H1 (cell line): ENCODE measurements around the gene WIPF1. TPM values are rescaled to one million over a fixed set of nuclear protein-coding genes. Genes with fewer than 3 reads are reported as not detected.

Experiments used
- CTCF ChIA-PET: fragments of 300-600 bp; sonication (Branson Sonifier 250); formaldehyde crosslinking; loops from one replicate; lab custom pipeline; 2021; ENCODE audit not compliant: partially characterized antibody; lab: Charles Lee
- POLR2A ChIA-PET: fragments of 300-600 bp; sonication (Branson Sonifier 250); formaldehyde crosslinking; loops from one replicate; lab custom pipeline; 2021; ENCODE audit warnings: inconsistent platforms; ENCODE audit not compliant: partially characterized antibody; lab: Charles Lee
- DNase-seq, 2 experiments: peaks; one replicate each; pipeline versions ENCODE4 v3.0.0 to v3.0.0-alpha.2; 2010 to 2022; ENCODE audit warnings: low spot score in 2 of 2, low read depth in 1 of 2, mixed read lengths in 1 of 2
- FAIRE-seq: peaks from 2 replicates; lab custom pipeline; 2011; peaks lifted over from hg19 to GRCh38; lab: Jason Lieb, UNC
- H2AFZ ChIP-seq: 2 replicates; pipeline ENCODE4 v1.8.1; 2012; ENCODE audit warnings: low read length, inconsistent platforms
- H2AK5ac ChIP-seq: 2 replicates; pipeline ENCODE4 v1.6.1; 2013; ENCODE audit warnings: low read depth, low read length
- H2BK120ac ChIP-seq: replicated peaks from 2 replicates; pipeline ENCODE3; 2013; ENCODE audit warnings: low read depth, low read length, inconsistent platforms
- H2BK12ac ChIP-seq: 2 replicates; pipeline ENCODE4 v1.6.1; 2013; ENCODE audit warnings: low read depth, low read length
- H2BK15ac ChIP-seq: 2 replicates; pipeline ENCODE4 v1.6.1; 2013; ENCODE audit warnings: low read length
- H2BK20ac ChIP-seq: 2 replicates; pipeline ENCODE4 v1.6.1; 2013; ENCODE audit warnings: low read length
- H2BK5ac ChIP-seq: 2 replicates; pipeline ENCODE4 v1.6.1; 2013; ENCODE audit warnings: low read depth, low read length
- H3K14ac ChIP-seq: 2 replicates; pipeline ENCODE4 v1.6.1; 2013; ENCODE audit warnings: inconsistent platforms; ENCODE audit not compliant: insufficient read length
- H3K18ac ChIP-seq: 2 replicates; pipeline ENCODE4 v1.6.1; 2013; ENCODE audit warnings: low read length; ENCODE audit errors: extremely low read depth
- H3K23ac ChIP-seq: 2 replicates; pipeline ENCODE4 v1.6.1; 2013; ENCODE audit warnings: inconsistent platforms; ENCODE audit not compliant: insufficient read length
- H3K23me2 ChIP-seq: 2 replicates; pipeline ENCODE4 v1.6.1; 2013; ENCODE audit warnings: low read depth, low read length
- H3K27ac ChIP-seq: 2 replicates; pipeline ENCODE4 v1.6.1; 2011; ENCODE audit warnings: low read depth, low read length, inconsistent platforms
- H3K27me3 ChIP-seq, 4 experiments: replicated peaks in 1 of 4; 1 replicate in 1 of 4; 2 replicates in 3 of 4; pipeline versions ENCODE4 v1.6.1 to v1.8.1; 2011 to 2013; ENCODE audit warnings: low read length in 3 of 4, mild to moderate bottlenecking in 3 of 4, inconsistent platforms in 2 of 4, mixed read lengths in 2 of 4, moderate library complexity in 1 of 4; ENCODE audit not compliant: control insufficient read depth in 3 of 4, insufficient read depth in 3 of 4; ENCODE audit errors: extremely low read depth in 1 of 4
- H3K36me3 ChIP-seq, 4 experiments: 2 replicates each; pipeline versions ENCODE4 v1.6.1 to v1.8.1; 2011 to 2013; ENCODE audit warnings: mild to moderate bottlenecking in 4 of 4, low read length in 3 of 4, moderate library complexity in 2 of 4, control low read depth in 1 of 4, inconsistent platforms in 1 of 4; ENCODE audit not compliant: insufficient read depth in 4 of 4, control insufficient read depth in 2 of 4
- H3K4ac ChIP-seq: replicated peaks from 2 replicates; pipeline ENCODE3; 2013; ENCODE audit warnings: low read length, low read depth, mixed read lengths, inconsistent platforms; ENCODE audit not compliant: insufficient read length
- H3K4me1 ChIP-seq, 4 experiments: replicated peaks in 1 of 4; 1 replicate in 1 of 4; 2 replicates in 3 of 4; pipeline versions ENCODE4 v1.6.1 to v1.8.1; 2011 to 2013; ENCODE audit warnings: low read length in 3 of 4, inconsistent platforms in 2 of 4, mixed read lengths in 1 of 4; ENCODE audit not compliant: insufficient read depth in 4 of 4, control insufficient read depth in 3 of 4
- H3K4me2 ChIP-seq, 2 experiments: 2 replicates each; pipeline versions ENCODE4 v1.6.1 to v1.8.1; 2011 to 2013; ENCODE audit warnings: low read depth in 2 of 2, low read length in 2 of 2, control low read depth in 1 of 2, inconsistent platforms in 1 of 2, mild to moderate bottlenecking in 1 of 2; ENCODE audit not compliant: insufficient read depth in 1 of 2
- H3K4me3 ChIP-seq, 4 experiments: fragments of 200-600, 300-600 bp in 1 of 4; sonication (generic), shearing (Covaris generic), sonication (Bioruptor Twin) in 1 of 4; 2 replicates each; pipeline versions ENCODE4 v1.5.1 to v1.8.1; 2011 to 2016; ENCODE audit warnings: low read length in 4 of 4, low read depth in 3 of 4, control low read depth in 2 of 4, inconsistent platforms in 2 of 4, mild to moderate bottlenecking in 2 of 4, mixed read lengths in 1 of 4, moderate library complexity in 1 of 4; ENCODE audit not compliant: insufficient read depth in 2 of 4; ENCODE audit errors: extremely low read depth in 1 of 4
- H3K56ac ChIP-seq: replicated peaks from 2 replicates; pipeline ENCODE3; 2013; ENCODE audit warnings: low read depth, mild to moderate bottlenecking, mixed read lengths, low read length, inconsistent platforms; ENCODE audit not compliant: insufficient read length
- H3K79me1 ChIP-seq: 2 replicates; pipeline ENCODE4 v1.6.1; 2013; ENCODE audit warnings: low read depth, low read length, control low read depth
- H3K79me2 ChIP-seq, 2 experiments: 2 replicates each; pipeline versions ENCODE4 v1.6.1 to v1.8.1; 2012 to 2013; ENCODE audit warnings: low read length in 2 of 2, mild to moderate bottlenecking in 2 of 2, inconsistent platforms in 1 of 2; ENCODE audit not compliant: insufficient read depth in 2 of 2, control insufficient read depth in 1 of 2
- H3K9ac ChIP-seq, 4 experiments: replicated peaks in 1 of 4; 1 replicate in 1 of 4; 2 replicates in 3 of 4; pipeline versions ENCODE4 v1.6.1 to v1.8.1; 2011 to 2013; ENCODE audit warnings: low read depth in 3 of 4, low read length in 3 of 4, control low read depth in 2 of 4, mild to moderate bottlenecking in 2 of 4, moderate library complexity in 2 of 4, inconsistent platforms in 1 of 4; ENCODE audit errors: extremely low read depth in 1 of 4
- H3K9me3 ChIP-seq, 2 experiments: 2 replicates each; pipeline versions ENCODE4 v1.6.1 to v1.8.1; 2012 to 2013; ENCODE audit warnings: mild to moderate bottlenecking in 2 of 2, moderate library complexity in 2 of 2, control low read depth in 1 of 2, inconsistent platforms in 1 of 2, low read depth in 1 of 2, low read length in 1 of 2, mixed read lengths in 1 of 2; ENCODE audit not compliant: insufficient read depth in 2 of 2
- H4K20me1 ChIP-seq, 2 experiments: replicated peaks in 1 of 2; 2 replicates each; pipeline versions ENCODE3 to v1.8.1; 2011 to 2013; ENCODE audit warnings: inconsistent platforms in 2 of 2, low read length in 2 of 2, mild to moderate bottlenecking in 1 of 2; ENCODE audit not compliant: insufficient read depth in 2 of 2, control insufficient read depth in 1 of 2
- H4K5ac ChIP-seq: 2 replicates; pipeline ENCODE4 v1.6.1; 2013; ENCODE audit warnings: low read length, low read depth, mixed read lengths, inconsistent platforms; ENCODE audit not compliant: insufficient read length
- H4K8ac ChIP-seq: 2 replicates; pipeline ENCODE4 v1.8.0; 2013; ENCODE audit warnings: mild to moderate bottlenecking, moderate library complexity, low read length, inconsistent platforms; ENCODE audit not compliant: insufficient read depth; ENCODE audit errors: extremely low read depth
- H4K91ac ChIP-seq: replicated peaks from 2 replicates; pipeline ENCODE3; 2013; ENCODE audit warnings: low read length, mixed read lengths, inconsistent platforms; ENCODE audit not compliant: insufficient read length
- BRCA1 ChIP-seq: IDR thresholded peaks from 2 replicates; pipeline ENCODE4 v1.6.1; 2012; ENCODE audit warnings: low read depth, low read length, improper control_type of control experiment
- CBX8 ChIP-seq: fragments of 300-800, 300-1000 bp; sonication (generic); IDR thresholded peaks from 2 replicates; pipeline ENCODE4 v1.7.1; 2016; ENCODE audit warnings: low read depth, low read length, borderline replicate concordance
- CHD1 ChIP-seq: IDR thresholded peaks from 2 replicates; pipeline ENCODE4 v1.6.1; 2012; ENCODE audit warnings: low read depth, low read length, improper control_type of control experiment
- CREB1 ChIP-seq: IDR thresholded peaks from 2 replicates; pipeline ENCODE4 v1.6.1; 2012; ENCODE audit warnings: inconsistent platforms
- HDAC2 ChIP-seq, 2 experiments: fragments of 300-600 bp in 1 of 2; sonication (generic) in 1 of 2; IDR thresholded peaks; 2 replicates each; pipeline ENCODE4 v1.6.1; 2011 to 2012; ENCODE audit warnings: low read depth in 2 of 2, low read length in 2 of 2, mild to moderate bottlenecking in 2 of 2, moderate library complexity in 2 of 2, borderline replicate concordance in 1 of 2, inconsistent platforms in 1 of 2
- KDM1A ChIP-seq: fragments of 200-600, 300-600 bp; sonication (generic); IDR thresholded peaks from 2 replicates; pipeline ENCODE4 v1.7.1; 2016; ENCODE audit warnings: mild to moderate bottlenecking, low read length, borderline replicate concordance
- POU5F1 ChIP-seq: IDR thresholded peaks from 2 replicates; pipeline ENCODE4 v1.6.1; 2011; ENCODE audit warnings: low read depth, mild to moderate bottlenecking, low read length, moderate library complexity
- TCF12 ChIP-seq: IDR thresholded peaks from 2 replicates; pipeline ENCODE4 v1.6.1; 2011; ENCODE audit warnings: low read depth, mild to moderate bottlenecking, low read length
- ZNF274 ChIP-seq: IDR thresholded peaks from 2 replicates; pipeline ENCODE4 v1.7.0; 2012; ENCODE audit warnings: low read length, borderline replicate concordance; ENCODE audit errors: extremely low read depth
- WGBS, 2 experiments: shearing (Covaris generic) in 1 of 2; methylation state at CpG; one replicate each; pipeline versions ENCODE4 v1.1.6 to v1.1.7; 2013 to 2015; ENCODE audit warnings: low lambda C conversion rate in 2 of 2, mixed read lengths in 2 of 2, inconsistent platforms in 1 of 2, low coverage in 1 of 2, missing lambda C conversion rate in 1 of 2; ENCODE audit not compliant: insufficient replicate concordance in 2 of 2, insufficient coverage in 1 of 2, insufficient read length in 1 of 2; ENCODE audit errors: extremely low coverage in 1 of 2, missing lambda C conversion rate in 1 of 2; 5-methylcytosine and 5-hydroxymethylcytosine counted together
- polyA plus RNA-seq, 7 experiments: library from polyadenylated mRNA; depleted of rRNA in 3 of 7; stranded (reverse) in 5 of 7; unstranded in 2 of 7; fragments of >200 nt in 5 of 7; fragments of 200-250 nt in 2 of 7; gene quantifications; 1 replicate in 5 of 7; 2 replicates in 1 of 7; 4 replicates in 1 of 7; pipeline versions ENCODE4 v1.2.1 to v1.2.3, GENCODE V29; 2011 to 2013; ENCODE audit warnings: missing spikeins in 2 of 7, mixed read lengths in 2 of 7
- total RNA-seq: library from RNA; stranded (reverse); fragmentation: NEBNext Ultra II Directional; extraction: Animal tissue kit (Norgen Biotek cat#: 25700); gene quantifications from 2 replicates; pipeline ENCODE4 v1.2.1, GENCODE V29; 2021
- TF ChIP-seq, protein P1 (sequence below): IDR thresholded peaks from 2 replicates; pipeline ENCODE4 v1.6.1; 2012; ENCODE audit warnings: low read length, inconsistent platforms

Gene WIPF1
- total and polyA plus RNA-seq, 2 of the 8 experiments (the other 6 are each of a cell fraction or from before 2014, with no cell fraction given), result 4.7 to 5.2 TPM

DNA sequence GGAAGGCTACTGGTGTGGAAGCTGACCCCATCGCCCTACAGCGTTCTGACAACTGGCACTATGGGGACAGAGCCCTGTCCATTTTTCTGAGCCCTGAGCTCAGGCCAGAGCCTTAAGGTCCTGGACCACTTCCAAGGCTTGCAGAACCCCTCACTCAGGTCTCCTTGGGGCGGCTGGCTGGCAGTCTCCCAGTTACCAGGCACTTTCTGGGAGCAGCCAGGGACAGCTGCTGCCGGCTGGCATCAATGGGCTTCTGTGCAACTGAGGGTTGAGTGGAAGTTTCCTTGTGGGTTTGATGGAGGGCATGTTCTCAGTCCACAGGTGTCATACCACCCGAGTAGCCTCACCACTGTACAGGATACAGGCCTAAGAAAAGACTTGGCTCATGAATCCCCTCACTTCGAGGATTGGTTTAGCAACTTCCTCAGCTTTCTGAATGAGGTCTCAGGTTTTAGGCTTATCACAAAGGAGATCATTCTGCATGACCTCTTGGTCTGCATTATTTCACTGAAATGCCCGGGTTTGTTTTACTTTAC is 27.4 kb upstream of the WIPF1 start:
- Histone ChIP-seq H2AK5ac (no peak overlapping the region), H2BK12ac (no peak overlapping the region), H3K4me3 (no peak overlapping the region), H2BK15ac (no peak overlapping the region), H3K4me2 (no peak overlapping the region), H4K20me1 (no peaks in the 10 kb centered on the region), H3K27ac (no peak overlapping the region), H4K5ac (no peak overlapping the region), H2BK120ac (no peak overlapping the region), H3K36me3 (no peaks in the 10 kb centered on the region), H3K79me1 (no peaks in the 10 kb centered on the region), H2BK5ac (no peak overlapping the region), H3K23ac (no peak overlapping the region), H3K23me2 (no peaks in the 10 kb centered on the region), H3K9me3 (no peaks in the 10 kb centered on the region), H3K18ac (no peak overlapping the region), H2BK20ac (no peak overlapping the region), H3K27me3 (no peaks in the 10 kb centered on the region), H3K4me1 (no peaks in the 10 kb centered on the region), H2AFZ (no peak overlapping the region), H4K8ac (no peak overlapping the region), H3K56ac (no peak overlapping the region), H3K4ac (no peak overlapping the region), H3K79me2 (no peaks in the 10 kb centered on the region), H4K91ac (no peak overlapping the region), H3K9ac (no peak overlapping the region), H3K14ac (no peak overlapping the region)
- no peak for DNase-seq
- POLR2A ChIA-PET, result no interaction called here
- no peak for FAIRE-seq
- CTCF ChIA-PET, result no interaction called here
- TF ChIP-seq HDAC2 (IDR thresholded peaks at IDR 0.05; ENCODE audit: borderline replicate concordance in 1 of 2, low read depth in 2 of 2, low read length in 2 of 2) (no peak), CREB1 (no peak), POU5F1 (no peak), TCF12 (no peak), CHD1 (no peak), BRCA1 (no peak), KDM1A (no peak), CBX8 (no peak), ZNF274 (no peak)
- TF ChIP-seq, protein P1, sequence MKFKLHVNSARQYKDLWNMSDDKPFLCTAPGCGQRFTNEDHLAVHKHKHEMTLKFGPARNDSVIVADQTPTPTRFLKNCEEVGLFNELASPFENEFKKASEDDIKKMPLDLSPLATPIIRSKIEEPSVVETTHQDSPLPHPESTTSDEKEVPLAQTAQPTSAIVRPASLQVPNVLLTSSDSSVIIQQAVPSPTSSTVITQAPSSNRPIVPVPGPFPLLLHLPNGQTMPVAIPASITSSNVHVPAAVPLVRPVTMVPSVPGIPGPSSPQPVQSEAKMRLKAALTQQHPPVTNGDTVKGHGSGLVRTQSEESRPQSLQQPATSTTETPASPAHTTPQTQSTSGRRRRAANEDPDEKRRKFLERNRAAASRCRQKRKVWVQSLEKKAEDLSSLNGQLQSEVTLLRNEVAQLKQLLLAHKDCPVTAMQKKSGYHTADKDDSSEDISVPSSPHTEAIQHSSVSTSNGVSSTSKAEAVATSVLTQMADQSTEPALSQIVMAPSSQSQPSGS, result no peak
- 85% methylated on average over 7 of the region's 7 CpGs; no CpG with 5 or more reads in 1 of the 2 experiments for WGBS, 2 experiments
